HG03196 (cell line): ENCODE measurements around the gene C5.

Experiments used
- ATAC-seq: cut with Tn5 transposase; IDR thresholded peaks from one replicate; pipeline ENCODE4 v1.9.1; 2021; ENCODE audit not compliant: unreplicated experiment

The C5 gene

GRCh38 chr9:120944434-120944843, 105.6 kb downstream of the C5 start:
- ATAC-seq = peak; percentile 94

GRCh38 chr9:120942186-120943001, 107.7 kb downstream of the C5 start:
- no peak for ATAC-seq

- no peak for ATAC-seq
Observed at GRCh38 chr9:120941046-120941770, 108.9 kb downstream of the C5 start.

- no peak for ATAC-seq
Observed at GRCh38 chr9:120940573-120940972, 109.5 kb downstream of the C5 start.

GRCh38 chr9:120938851-120939250, 111.2 kb downstream of the C5 start:
- ATAC-seq = no peak

GRCh38 chr9:120937596-120937995, 112.5 kb downstream of the C5 start:
- ATAC-seq = no peak

GRCh38 chr9:120937127-120937526, 112.9 kb downstream of the C5 start:
- no peak for ATAC-seq

- ATAC-seq = no peak
Observed at GRCh38 chr9:120936764-120937122, 113.3 kb downstream of the C5 start.

GRCh38 chr9:120936011-120936763, 113.9 kb downstream of the C5 start:
- ATAC-seq = peak; percentile 38

GRCh38 chr9:120935383-120935857, 114.7 kb downstream of the C5 start:
- ATAC-seq = no peak

GRCh38 chr9:120934281-120934680, 115.8 kb downstream of the C5 start:
- ATAC-seq = no peak

GRCh38 chr9:120933310-120934055, 116.6 kb downstream of the C5 start:
- no peak for ATAC-seq

- ATAC-seq = no peak
Observed at GRCh38 chr9:120932086-120932823, 117.8 kb downstream of the C5 start.

- peak; percentile 47 for ATAC-seq
Observed at GRCh38 chr9:120931231-120932085, 118.6 kb downstream of the C5 start.

GRCh38 chr9:120929229-120929791, 120.8 kb downstream of the C5 start:
- ATAC-seq = no peak

GRCh38 chr9:120928483-120929228, 121.4 kb downstream of the C5 start:
- ATAC-seq = no peak

GRCh38 chr9:120928015-120928482, 122.0 kb downstream of the C5 start:
- ATAC-seq = no peak
